Right lobe of liver (tissue), 4 donors: ENCODE measurements around the gene SLC20A1.

ENCODE experiments used
- CTCF ChIP-seq, 4 donors: fragments of 200-600 bp in 3 of 4; fragments of 450-650 bp in 1 of 4; IDR thresholded peaks; one replicate each; pipeline versions ENCODE4 v1.5.1 to v1.8.0; 2016 to 2022; ENCODE audit warnings: antibody characterized with exemption in 4 of 4, mild to moderate bottlenecking in 2 of 4
- POLR2A ChIP-seq: fragments of 450-650 bp; IDR thresholded peaks from one replicate; pipeline ENCODE4 v1.6.1; 2017; ENCODE audit warnings: antibody characterized with exemption, mild to moderate bottlenecking
- donor health status: DM: no; HTN: no; CAD: no.
- donor health status: DM: no; HTN: no; CAD: no.
- donor health status: DM: no; HTN: yes; CAD: no.

DNA sequence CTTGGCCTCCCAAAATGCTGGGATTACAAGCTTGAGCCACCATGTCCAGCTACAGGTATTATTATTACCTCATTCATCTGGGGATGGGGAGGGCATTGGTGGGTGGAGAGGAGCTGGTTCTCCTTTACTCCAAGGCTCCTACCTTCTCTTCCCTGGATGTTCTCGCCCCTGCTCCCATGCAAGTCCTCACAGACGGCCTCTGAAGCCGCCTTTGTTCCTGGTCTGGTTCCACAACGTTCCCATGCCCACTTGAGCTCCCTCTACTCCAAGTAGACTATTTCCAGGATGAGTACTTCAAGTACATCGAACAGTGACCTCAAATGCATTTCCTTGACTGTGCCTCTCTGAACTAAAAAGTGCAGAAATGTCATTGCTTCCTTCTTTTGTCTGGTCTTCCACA lies 3.2 kb upstream of the SLC20A1 start:
- TF ChIP-seq CTCF (IDR thresholded peaks at IDR 0.05) (no peak), POLR2A (no peak)
